CD4-positive, alpha-beta T cell treated with Interferon alpha-2 for 1 hour (primary cell): Measurements from ENCODE around the gene CNTN4.

Experiments
- DNase-seq, 2 donors: peaks; one replicate each; pipeline ENCODE4 v3.0.0-alpha.2; 2020 to 2022

Gene CNTN4

GRCh38 chr3:2283818-2284217 lies 185.2 kb downstream of the CNTN4 start:
- no peak for DNase-seq

- DNase-seq = no peak
These were observed 202.3 kb downstream of the CNTN4 start for GRCh38 chr3:2300938-2301337.

GRCh38 chr3:2301361-2301760 lies 202.7 kb downstream of the CNTN4 start:
- no peak for DNase-seq

- no peak for DNase-seq
These were observed 204.9 kb downstream of the CNTN4 start for GRCh38 chr3:2303566-2303965.

- no peak for DNase-seq
These were observed 212.4 kb downstream of the CNTN4 start for GRCh38 chr3:2311022-2311421.

- no peak for DNase-seq
These were observed 218.9 kb downstream of the CNTN4 start for GRCh38 chr3:2317521-2317920.

- no peak for DNase-seq
These were observed 236.3 kb downstream of the CNTN4 start for GRCh38 chr3:2334921-2335320.

- no peak for DNase-seq
These were observed 244.5 kb downstream of the CNTN4 start for GRCh38 chr3:2343031-2343682.

GRCh38 chr3:2352134-2352762 lies 253.6 kb downstream of the CNTN4 start:
- DNase-seq = no peak

GRCh38 chr3:2354702-2355101 lies 256.0 kb downstream of the CNTN4 start:
- DNase-seq = no peak

GRCh38 chr3:2356298-2356950 lies 257.8 kb downstream of the CNTN4 start:
- no peak for DNase-seq

- no peak for DNase-seq
These were observed 262.1 kb downstream of the CNTN4 start for GRCh38 chr3:2360815-2361214.

GRCh38 chr3:2362122-2362521 lies 263.5 kb downstream of the CNTN4 start:
- DNase-seq = no peak

- DNase-seq = no peak
These were observed 265.2 kb downstream of the CNTN4 start for GRCh38 chr3:2363854-2364253.

GRCh38 chr3:2370317-2370716 lies 271.7 kb downstream of the CNTN4 start:
- DNase-seq = no peak

- DNase-seq = no peak
These were observed 273.6 kb downstream of the CNTN4 start for GRCh38 chr3:2372306-2372705.

- no peak for DNase-seq
These were observed 276.7 kb downstream of the CNTN4 start for GRCh38 chr3:2375376-2375775.

GRCh38 chr3:2377281-2377680 lies 278.6 kb downstream of the CNTN4 start:
- no peak for DNase-seq

- DNase-seq = no peak
These were observed 292.4 kb downstream of the CNTN4 start for GRCh38 chr3:2390926-2391532.

- DNase-seq = no peak
These were observed 293.2 kb downstream of the CNTN4 start for GRCh38 chr3:2391896-2392295.

GRCh38 chr3:2392981-2393380 lies 294.3 kb downstream of the CNTN4 start:
- no peak for DNase-seq

- DNase-seq = no peak
These were observed 316.4 kb downstream of the CNTN4 start for GRCh38 chr3:2415083-2415482.

- no peak for DNase-seq
These were observed 322.3 kb downstream of the CNTN4 start for GRCh38 chr3:2420919-2421318.

- DNase-seq = no peak
These were observed 324.5 kb downstream of the CNTN4 start for GRCh38 chr3:2423143-2423542.
